Ectodermal cell (in vitro differentiated cells): ENCODE data around the gene STING1.
"Not testable (repeated sequence)": the region's sequence is repeated elsewhere in the genome, so short reads cannot be mapped to it uniquely, and the experiment has no call there.

Source experiments
- H3K27ac ChIP-seq: 2 replicates; pipeline ENCODE4 v1.7.0; 2013; ENCODE audit warnings: mild to moderate bottlenecking, low read depth, low read length; ENCODE audit not compliant: insufficient read depth, poor library complexity, severe bottlenecking
- H3K27me3 ChIP-seq: 2 replicates; pipeline ENCODE4 v1.7.0; 2013; ENCODE audit warnings: mild to moderate bottlenecking, low read length; ENCODE audit not compliant: insufficient read depth, control insufficient read depth, poor library complexity, severe bottlenecking
- H3K36me3 ChIP-seq: one replicate; pipeline ENCODE4 v1.7.0; 2013; ENCODE audit warnings: low read length; ENCODE audit not compliant: control insufficient read depth, insufficient read depth
- H3K4me1 ChIP-seq: one replicate; pipeline ENCODE4 v1.7.0; 2013; ENCODE audit warnings: low read length; ENCODE audit not compliant: control insufficient read depth, insufficient read depth
- H3K4me3 ChIP-seq: 2 replicates; pipeline ENCODE4 v1.7.0; 2013; ENCODE audit warnings: low read depth, low read length, control low read depth; ENCODE audit not compliant: insufficient read depth
- H3K9me3 ChIP-seq: 2 replicates; pipeline ENCODE4 v1.7.0; 2013; ENCODE audit warnings: mild to moderate bottlenecking, low read length, moderate library complexity; ENCODE audit not compliant: control insufficient read depth
- WGBS, 2 experiments: methylation state at CpG; one replicate each; pipeline ENCODE4 v1.1.7; 2013; ENCODE audit warnings: missing lambda C conversion rate in 2 of 2; 5-methylcytosine and 5-hydroxymethylcytosine counted together

The STING1 gene

GRCh38 chr5:139481122-139481533 is 1.4 kb downstream of the STING1 start:
- WGBS, 2 experiments = 92% methylated on average over 12 of the region's 12 CpGs
- Histone ChIP-seq H3K27ac (no peak overlapping the region), H3K36me3 (no peaks in the 10 kb centered on the region), H3K4me1 (peaks cover 4% of the 10 kb centered on the region), H3K9me3 (no peaks in the 10 kb centered on the region), H3K4me3 (no peak overlapping the region), H3K27me3 (no peaks in the 10 kb centered on the region)

GRCh38 chr5:139479729-139480128 is 2.8 kb downstream of the STING1 start:
- H3K4me3 ChIP-seq, H3K27ac ChIP-seq, H3K36me3 ChIP-seq, H3K4me1 ChIP-seq, H3K27me3 ChIP-seq, H3K9me3 ChIP-seq: not testable (repeated sequence)
- 92 to 95% methylated on average over 3 to 4 of the region's 4 CpGs for WGBS, 2 experiments

GRCh38 chr5:139478657-139479423 is 3.7 kb downstream of the STING1 start:
- not testable (repeated sequence) for H3K4me1 ChIP-seq, H3K27me3 ChIP-seq, H3K36me3 ChIP-seq, H3K4me3 ChIP-seq, H3K9me3 ChIP-seq, H3K27ac ChIP-seq
- WGBS, 2 experiments = 79 to 84% methylated on average over 9 of the region's 9 CpGs

GRCh38 chr5:139475865-139476617 is 6.5 kb downstream of the STING1 start:
- H3K27ac ChIP-seq = no peak overlapping the region
- peaks cover 37% of the 10 kb centered on the region for H3K4me1 ChIP-seq
- H3K36me3 ChIP-seq = no peaks in the 10 kb centered on the region
- no peaks in the 10 kb centered on the region for H3K27me3 ChIP-seq
- H3K9me3 ChIP-seq = no peaks in the 10 kb centered on the region
- WGBS, 2 experiments = 96 to 97% methylated on average over 10 to 13 of the region's 13 CpGs
- no peak overlapping the region for H3K4me3 ChIP-seq

- WGBS, 2 experiments = 87 to 91% methylated on average over 13 of the region's 13 CpGs
- H3K4me3 ChIP-seq = no peak overlapping the region
- H3K27ac ChIP-seq = no peak overlapping the region
- no peaks in the 10 kb centered on the region for H3K9me3 ChIP-seq
- H3K36me3 ChIP-seq = no peaks in the 10 kb centered on the region
- H3K4me1 ChIP-seq = peaks cover 38% of the 10 kb centered on the region
- H3K27me3 ChIP-seq = no peaks in the 10 kb centered on the region
Observed at GRCh38 chr5:139474890-139475791, 7.4 kb downstream of the STING1 start.

- Histone ChIP-seq H3K36me3 (no peaks in the 10 kb centered on the region), H3K9me3 (no peaks in the 10 kb centered on the region), H3K27me3 (no peaks in the 10 kb centered on the region), H3K4me3 (no peak overlapping the region), H3K27ac (peak overlapping the region; percentile 62), H3K4me1 (peaks cover 38% of the 10 kb centered on the region)
- WGBS, 2 experiments = 91% methylated on average over 2 of the region's 2 CpGs
Observed at GRCh38 chr5:139473565-139473964, 9.0 kb downstream of the STING1 start.

- H3K9me3 ChIP-seq = no peaks in the 10 kb centered on the region
- H3K27ac ChIP-seq = peak overlapping the region; percentile 62
- 17 to 19% methylated on average over 8 of the region's 8 CpGs for WGBS, 2 experiments
- H3K4me1 ChIP-seq = peaks cover 38% of the 10 kb centered on the region
- no peak overlapping the region for H3K4me3 ChIP-seq
- H3K27me3 ChIP-seq = no peaks in the 10 kb centered on the region
- H3K36me3 ChIP-seq = no peaks in the 10 kb centered on the region
Observed at GRCh38 chr5:139473105-139473504, 9.5 kb downstream of the STING1 start.

- 67 to 70% methylated on average over 14 to 15 of the region's 15 CpGs for whole genome bisulfite sequencing, 2 experiments
- Histone ChIP-seq H3K4me1 (peaks cover 38% of the 10 kb centered on the region), H3K9me3 (no peaks in the 10 kb centered on the region), H3K27me3 (no peaks in the 10 kb centered on the region), H3K4me3 (no peak overlapping the region), H3K36me3 (no peaks in the 10 kb centered on the region), H3K27ac (peak overlapping the region; percentile 62)
Observed at GRCh38 chr5:139472386-139473030, 10.1 kb downstream of the STING1 start.

- Histone ChIP-seq H3K27ac (no peak within 1 kb of the TSS), H3K9me3 (no peaks in the 10 kb centered on the region), H3K27me3 (no peaks in the 10 kb centered on the region), H3K4me1 (peaks cover 38% of the 10 kb centered on the region), H3K36me3 (no peaks in the 10 kb centered on the region), H3K4me3 (no peak within 1 kb of the TSS)
- 88 to 90% methylated on average over 9 of the region's 9 CpGs for WGBS, 2 experiments
Observed at GRCh38 chr5:139470821-139471300, 11.7 kb downstream of the STING1 start, which contains the start of gene SMIM33. Gene SMIM33 (plus strand): TSS chr5:139471004. CDS start chr5:139471122, 118 bp downstream.
